ENCODE measurements around the gene CDH26.
A peak's percentile ranks its signal among the peaks of the same experiment; 100 is the strongest.

The CDH26 gene

DNA sequence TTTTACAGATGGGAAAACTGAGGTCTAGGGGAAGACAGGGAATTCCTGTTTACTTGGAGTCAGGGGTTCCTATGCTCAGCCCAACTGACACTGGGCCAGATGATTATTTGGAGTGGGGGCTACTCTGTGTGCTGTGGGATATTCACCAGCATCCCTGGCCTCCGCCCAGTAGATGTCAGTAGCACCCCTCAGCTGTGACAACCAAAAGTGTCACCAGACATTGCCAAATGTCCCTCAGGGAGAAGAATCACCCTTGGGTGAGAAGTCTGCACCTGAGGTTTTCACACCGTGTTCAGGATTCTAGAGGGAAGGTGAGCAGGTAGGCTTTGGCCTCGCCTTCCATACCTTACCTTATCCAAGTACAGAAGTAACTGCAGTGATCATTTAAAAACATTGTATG is 27.6 kb downstream of the CDH26 start:
- no peak for DNase-seq (ENCODE audit: low spot score)

DNA sequence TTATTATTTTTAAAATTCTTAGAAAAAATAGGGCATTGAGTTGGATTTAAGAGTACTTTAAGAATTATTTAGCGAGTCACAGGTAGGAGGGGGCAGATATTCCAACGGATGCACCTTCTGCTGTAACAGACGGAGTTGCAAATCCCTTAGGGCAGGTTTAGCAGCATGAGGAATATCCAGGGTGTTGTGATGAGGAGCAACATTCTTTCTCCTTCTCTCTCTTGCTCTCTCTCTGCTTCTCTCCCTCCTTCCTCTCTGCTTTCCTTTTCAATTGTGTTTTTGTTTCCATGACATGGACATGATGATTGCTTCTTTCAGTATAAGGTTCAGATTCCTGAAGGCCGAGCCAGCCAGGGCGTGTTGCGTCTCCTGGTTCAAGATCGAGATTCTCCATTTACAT is 28.9 kb downstream of the CDH26 start:
- no peak for DNase-seq (ENCODE audit: low spot score)

DNA sequence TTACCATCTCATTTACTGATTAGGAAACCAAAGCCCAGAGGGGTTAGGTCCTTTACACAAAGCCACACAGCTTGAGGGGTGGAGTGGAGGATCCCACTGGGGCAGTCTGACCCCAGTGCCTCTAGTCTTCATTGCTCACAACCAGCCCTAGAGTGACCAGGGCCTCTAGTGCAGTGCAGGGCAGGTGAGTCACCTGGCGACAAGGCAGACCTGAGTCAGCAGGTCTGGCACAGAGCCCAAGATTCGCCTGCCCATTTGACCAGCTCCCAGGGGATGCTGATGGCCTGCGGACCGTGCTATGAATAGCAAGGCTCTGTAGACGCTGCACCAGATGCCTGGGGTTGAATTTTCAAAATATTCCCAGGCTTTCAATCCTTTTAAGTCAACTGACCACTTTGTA is 29.9 kb downstream of the CDH26 start:
- peak; percentile 95 for DNase-seq (ENCODE audit: low spot score)

DNA sequence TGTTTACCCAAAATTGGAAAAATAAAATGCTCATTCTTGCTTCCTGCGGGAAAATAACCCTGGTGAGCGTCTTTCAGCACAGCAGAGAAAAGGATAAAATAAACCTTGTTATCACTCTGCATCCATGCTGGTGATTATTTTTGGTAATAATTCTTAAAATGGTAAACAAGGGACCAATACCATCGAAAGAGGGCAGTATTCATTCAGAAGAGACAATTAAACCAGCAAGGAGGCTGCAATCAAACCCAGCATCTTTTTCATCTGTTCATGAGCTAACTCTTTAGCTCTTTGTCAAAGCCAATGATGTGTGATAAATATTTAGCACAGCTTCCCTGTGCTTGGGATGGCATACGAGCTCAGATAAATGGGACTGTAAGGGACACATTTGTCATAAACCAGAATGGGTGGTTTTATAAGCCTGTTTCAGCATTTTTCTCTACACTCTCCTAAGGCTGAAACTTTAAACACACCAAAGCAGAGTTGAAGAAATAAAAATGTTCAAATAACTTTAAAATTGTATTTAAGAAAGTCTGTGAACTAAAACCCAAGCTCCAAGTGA is 34.4 kb downstream of the CDH26 start:
- DNase-seq (ENCODE audit: low spot score), result no peak

- DNase-seq (ENCODE audit: low spot score), result no peak
Measured at GRCh38 chr20:59993736-59994430, 35.7 kb downstream of the CDH26 start.

- peak; percentile 70 for DNase-seq (ENCODE audit: low spot score)
Measured at GRCh38 chr20:59994697-59995122, 36.5 kb downstream of the CDH26 start.

GRCh38 chr20:59996108-59996507 is 37.9 kb downstream of the CDH26 start:
- no peak for DNase-seq (ENCODE audit: low spot score)

GRCh38 chr20:59997896-59998295 is 39.7 kb downstream of the CDH26 start:
- no peak for DNase-seq (ENCODE audit: low spot score)

DNA sequence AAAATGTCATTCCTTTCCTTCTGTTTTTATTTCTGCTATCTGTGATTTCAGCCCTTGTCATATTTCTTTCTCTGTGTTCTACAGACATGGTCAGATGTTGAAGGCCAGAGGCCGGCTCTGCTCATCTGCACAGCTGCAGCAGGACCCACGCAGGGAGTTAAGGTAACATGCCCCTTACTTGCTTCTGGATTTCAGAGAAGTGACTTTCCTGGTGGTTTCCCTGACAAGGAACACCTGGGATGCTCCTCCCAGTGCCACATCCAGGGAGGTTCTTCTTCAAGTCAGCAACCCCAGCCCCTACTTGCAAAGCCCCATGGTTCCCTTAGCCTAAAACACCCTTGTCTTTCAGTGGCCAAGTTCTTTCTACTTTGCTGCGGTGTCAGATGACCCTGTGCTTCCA is 41.3 kb downstream of the CDH26 start:
- no peak for DNase-seq (ENCODE audit: low spot score)

DNA sequence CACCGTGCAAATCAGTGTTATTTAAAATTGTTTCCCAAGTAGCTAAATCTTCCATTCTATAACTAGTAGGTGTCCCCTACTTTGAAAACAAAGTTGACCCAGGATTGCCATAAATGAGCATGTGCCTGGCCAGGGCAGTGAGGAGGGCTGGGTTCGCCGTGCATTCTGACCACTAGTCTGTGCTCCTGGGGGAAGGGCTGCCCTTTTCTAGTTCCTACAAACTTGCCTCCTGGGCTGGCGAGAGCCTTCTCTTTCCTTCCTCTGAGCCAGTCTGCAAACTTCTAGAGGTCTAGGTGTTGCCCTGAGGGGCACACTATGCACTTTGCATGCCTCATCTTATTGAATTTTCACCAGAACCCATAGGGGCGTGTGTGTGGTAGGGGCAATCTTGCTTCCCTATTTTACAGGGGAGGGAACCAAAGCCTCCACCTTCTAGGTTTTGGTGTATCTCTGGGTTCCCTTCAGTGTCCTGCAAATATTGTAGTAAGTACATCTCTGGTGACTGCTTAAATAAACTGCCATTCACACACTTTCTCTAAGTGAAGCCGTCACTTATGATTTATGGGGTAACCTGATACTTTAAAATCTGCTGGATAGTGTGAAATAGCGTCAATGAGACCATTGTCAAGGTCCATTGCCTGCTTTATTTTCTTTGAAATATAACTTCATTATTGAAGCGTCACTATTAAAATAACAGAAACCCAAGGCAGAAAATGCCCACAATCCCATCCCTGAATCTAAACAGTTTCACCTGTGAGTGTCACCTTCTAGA is 42.2 kb downstream of the CDH26 start:
- DNase-seq (ENCODE audit: low spot score), result no peak

GRCh38 chr20:60001108-60001507 is 42.9 kb downstream of the CDH26 start:
- peak; percentile 19 for DNase-seq (ENCODE audit: low spot score)

DNA sequence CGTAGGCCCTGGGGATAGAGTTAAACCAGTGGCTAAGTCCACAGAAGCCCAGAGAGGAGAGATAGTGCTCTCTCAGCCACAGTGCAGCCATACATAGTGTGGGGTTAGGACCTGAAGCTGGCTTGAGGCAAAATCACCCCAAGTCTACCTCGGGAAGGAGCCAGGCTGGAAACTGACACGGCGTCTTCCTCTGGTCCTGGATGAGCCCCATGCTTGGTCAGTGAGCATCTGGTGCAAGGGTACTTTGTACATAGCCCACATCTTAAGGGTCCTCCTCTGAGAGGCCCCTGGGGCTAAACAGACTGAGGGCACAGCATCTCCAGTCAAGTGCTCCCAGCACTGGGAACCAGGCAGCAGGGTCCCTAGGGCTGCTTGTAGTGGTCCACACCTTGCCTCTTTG is 45.6 kb downstream of the CDH26 start:
- DNase-seq (ENCODE audit: low spot score), result no peak

DNA sequence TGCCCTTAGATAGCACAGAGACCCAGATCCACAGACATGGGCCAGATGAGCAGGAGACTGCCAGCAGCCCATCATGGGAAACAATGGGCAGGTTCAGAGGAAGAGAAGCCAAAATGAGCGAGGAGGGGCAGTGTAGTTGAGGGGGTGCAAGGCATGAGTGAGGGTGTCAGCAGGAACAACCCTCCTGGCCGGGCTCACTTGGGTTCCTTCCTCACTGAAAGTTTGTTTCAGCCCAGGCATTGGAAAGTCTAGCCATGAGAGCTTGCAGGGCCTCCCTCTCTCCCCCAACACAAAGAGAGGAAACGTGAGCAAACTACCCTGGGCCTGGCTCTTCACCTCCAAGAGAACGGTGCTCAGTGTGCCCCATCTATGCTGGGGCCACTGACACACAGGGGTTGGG is 48.0 kb downstream of the CDH26 start:
- no peak for DNase-seq (ENCODE audit: low spot score)

- no peak for DNase-seq (ENCODE audit: low spot score)
Measured at GRCh38 chr20:60007464-60007863, 49.2 kb downstream of the CDH26 start.

DNA sequence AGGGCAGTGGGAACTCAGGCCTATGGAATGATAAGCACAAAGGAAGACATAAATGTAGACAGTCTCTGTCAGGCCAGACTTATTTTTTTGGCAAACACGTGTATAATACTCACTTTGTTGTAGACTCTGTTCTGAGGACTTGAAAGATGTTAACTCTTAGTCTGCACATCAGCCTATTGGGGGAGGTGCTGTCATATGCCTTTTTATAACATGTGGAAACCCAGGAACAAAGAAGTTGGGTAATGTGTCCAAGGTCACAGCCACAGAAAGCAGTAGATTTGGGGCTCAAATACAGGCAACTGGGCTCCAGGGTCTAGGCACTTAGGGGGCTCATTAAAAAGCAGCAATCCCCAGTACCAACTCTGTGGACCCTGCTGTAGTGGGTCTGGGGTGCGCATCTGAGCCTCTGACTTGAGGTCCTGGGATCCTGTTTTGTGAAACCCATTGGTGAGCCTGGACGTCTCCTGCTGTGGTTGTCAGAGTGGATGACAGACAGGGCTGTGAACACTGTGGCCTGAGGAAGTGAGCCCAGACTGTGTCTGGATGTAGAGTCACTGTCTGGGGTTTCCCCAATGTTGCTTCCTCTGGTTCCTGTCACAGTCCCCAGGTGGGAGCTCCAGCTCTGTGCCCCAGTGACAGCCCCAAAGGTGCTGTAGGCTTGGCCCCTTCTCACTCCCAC is 50.0 kb downstream of the CDH26 start:
- DNase-seq (ENCODE audit: low spot score), result no peak

- DNase-seq (ENCODE audit: low spot score), result no peak
Measured at GRCh38 chr20:60009318-60009717, 51.1 kb downstream of the CDH26 start.

DNA sequence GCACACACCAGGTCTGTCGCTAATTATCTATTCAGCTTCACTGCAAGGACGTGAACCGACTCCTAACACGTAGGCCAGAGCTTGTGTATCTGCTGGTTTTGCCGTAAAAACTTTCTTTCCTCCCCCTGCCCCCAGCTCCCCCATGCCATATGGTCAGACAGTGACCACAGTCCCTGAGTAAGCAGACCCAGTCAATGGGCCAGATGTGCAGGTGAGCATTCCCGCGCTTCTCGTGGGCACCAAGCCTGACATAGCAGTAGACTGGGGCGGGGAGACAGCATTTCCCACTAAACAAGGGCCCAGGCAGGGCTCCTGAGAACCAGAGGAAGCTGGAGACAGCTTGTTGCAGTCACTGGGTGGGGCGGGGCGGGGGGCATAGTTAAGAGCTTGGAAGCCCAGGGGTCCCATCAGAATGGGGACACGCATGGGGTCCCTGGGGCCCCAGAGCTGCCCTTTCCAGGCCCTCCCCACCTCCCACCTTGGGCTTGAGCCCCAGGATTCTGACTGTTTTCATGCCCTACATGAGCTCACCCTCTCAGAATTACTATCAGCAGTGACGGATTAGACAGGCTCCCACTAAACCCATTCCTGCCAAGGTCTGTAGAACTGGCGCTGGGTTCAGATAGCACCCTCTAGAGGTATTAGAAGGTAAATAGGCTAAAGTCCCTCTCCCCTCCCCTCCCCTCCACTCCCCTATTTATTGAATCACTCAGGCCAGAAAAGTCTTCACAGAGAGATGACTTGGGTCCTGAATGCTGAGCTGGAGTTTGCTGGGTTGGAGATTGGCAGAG is 51.8 kb downstream of the CDH26 start:
- no peak for DNase-seq (ENCODE audit: low spot score)

DNA sequence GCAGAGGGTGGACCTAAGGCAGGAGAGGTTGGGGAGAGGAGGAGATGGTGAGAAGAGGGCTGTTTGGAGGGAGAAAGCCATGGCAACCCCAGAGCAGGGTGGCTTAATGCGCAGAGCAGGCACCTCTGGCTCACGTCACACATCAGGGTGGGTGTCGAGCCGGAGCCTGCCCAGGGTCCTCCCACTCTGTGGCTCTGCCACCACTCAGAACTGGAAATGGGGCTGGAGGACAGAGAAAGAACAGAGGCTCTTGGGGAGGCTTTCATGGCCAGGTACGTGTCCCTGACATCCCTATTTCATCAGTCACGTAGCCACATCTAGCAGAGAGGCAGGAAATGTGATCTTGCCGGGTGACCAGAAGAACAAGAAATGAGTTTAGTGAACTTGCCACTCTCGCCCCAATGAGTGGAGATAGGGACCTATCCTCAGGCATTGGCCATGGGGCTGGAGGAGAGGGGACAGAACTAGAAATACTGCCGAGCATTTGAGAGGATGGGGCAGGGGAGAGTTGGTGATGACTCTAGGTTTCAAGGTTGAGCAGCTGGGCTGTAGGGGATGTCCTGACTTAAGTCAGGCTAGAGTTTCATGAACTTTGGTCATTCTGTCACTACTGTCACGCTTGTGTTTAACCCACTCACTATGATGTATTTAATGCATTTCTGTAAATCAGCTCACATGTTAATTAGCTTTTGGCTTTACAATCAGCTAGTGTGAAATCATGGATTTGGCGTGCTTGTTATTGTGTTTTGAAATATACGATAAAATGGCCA is 52.7 kb downstream of the CDH26 start:
- no peak for DNase-seq (ENCODE audit: low spot score)

DNA sequence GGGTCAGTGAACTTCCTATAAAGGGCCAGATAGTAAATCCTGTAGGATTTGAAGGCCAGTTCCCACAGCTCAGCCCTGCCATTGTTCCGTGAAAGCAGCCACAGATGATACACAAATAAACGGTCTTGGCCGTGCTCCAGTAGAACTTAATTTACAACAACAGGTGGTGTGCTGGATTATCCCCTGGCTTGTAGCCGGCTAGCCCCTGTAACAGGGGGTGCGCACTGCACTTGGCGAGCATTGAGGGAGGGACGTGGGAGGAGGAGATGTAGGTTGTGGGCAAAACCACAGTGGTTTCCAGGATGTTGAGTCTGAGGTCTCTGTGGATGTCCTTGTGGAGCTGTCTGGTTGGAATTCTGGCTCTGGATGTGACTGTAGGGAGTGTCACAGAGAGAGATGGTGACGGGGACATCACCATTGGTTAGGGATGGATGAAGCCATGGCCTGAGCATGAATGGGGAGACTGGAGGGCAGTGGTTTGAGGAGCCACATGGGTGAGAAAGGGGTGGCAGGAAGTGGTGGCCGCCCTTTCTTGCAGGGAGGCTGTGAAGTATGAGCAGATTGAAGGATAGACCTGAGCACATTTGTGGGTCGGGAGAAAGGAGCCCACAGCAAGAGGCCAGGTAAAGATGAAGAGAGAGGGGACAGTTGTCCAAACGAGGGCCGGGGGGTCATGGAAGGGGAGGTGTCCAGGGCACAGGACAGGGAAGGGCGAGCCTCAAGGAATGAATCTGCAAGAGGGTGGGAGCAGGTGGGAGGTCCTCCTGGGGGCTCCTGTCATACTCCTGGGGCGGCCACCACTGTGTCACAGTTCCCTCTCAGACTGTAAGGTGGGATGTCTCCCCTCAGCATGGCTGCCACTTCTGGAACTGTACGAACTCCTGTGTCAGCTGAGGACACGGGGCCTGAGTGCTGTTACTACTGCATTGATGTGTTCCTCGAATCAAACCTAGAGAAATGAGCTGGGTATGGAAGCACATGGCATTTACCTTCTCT is 53.6 kb downstream of the CDH26 start:
- no peak for DNase-seq (ENCODE audit: low spot score)

Data from kidney tubule cell (primary cell).